Adrenal gland (tissue), 5 donors: ENCODE measurements around the gene FBXO33.

Experiments used
- POLR2A ChIP-seq, 2 donors: fragments of 450-650 bp; IDR thresholded peaks; one replicate each; pipeline ENCODE4 v1.6.1; 2017; ENCODE audit warnings: antibody characterized with exemption in 2 of 2, mild to moderate bottlenecking in 2 of 2, moderate library complexity in 1 of 2
- TF ChIP-seq, protein P1 (sequence below), 6 experiments: fragments of 450-650 bp in 4 of 6; fragments of 200-600 bp in 2 of 6; sonication (generic) in 1 of 6; IDR thresholded peaks; 1 replicate in 5 of 6; 2 replicates in 1 of 6; pipeline versions ENCODE4 v1.5.1 to v1.8.0; 2016 to 2021; ENCODE audit warnings: antibody characterized with exemption in 6 of 6, mild to moderate bottlenecking in 2 of 6, moderate library complexity in 1 of 6
- donor health status: DM: no; HTN: no; CAD: no.

DNA sequence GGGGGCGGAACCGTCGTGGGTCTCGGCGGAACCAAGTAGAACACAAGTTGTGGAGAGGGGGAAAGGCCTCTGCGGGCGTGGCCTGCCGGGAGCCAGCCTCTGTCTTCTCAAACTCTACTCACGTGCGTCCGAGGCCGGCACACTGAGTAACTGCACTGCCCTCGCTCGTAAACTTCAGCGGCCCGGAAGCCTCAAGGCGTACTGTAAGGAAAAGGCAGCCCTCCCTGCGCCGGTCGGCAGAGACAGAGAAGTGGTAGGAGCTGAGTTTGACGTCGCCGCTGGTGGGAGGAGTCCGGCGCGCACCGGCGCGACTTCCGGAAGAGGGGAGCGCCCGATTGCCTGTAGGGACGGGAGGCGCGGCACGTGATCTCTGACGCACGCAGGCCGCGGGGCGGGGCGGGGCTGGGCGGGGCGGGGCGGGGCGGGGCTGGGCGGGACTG, at the start of gene FBXO33:
- TF ChIP-seq POLR2A (IDR thresholded peaks at IDR 0.05), result no peak
- TF ChIP-seq, protein P1, sequence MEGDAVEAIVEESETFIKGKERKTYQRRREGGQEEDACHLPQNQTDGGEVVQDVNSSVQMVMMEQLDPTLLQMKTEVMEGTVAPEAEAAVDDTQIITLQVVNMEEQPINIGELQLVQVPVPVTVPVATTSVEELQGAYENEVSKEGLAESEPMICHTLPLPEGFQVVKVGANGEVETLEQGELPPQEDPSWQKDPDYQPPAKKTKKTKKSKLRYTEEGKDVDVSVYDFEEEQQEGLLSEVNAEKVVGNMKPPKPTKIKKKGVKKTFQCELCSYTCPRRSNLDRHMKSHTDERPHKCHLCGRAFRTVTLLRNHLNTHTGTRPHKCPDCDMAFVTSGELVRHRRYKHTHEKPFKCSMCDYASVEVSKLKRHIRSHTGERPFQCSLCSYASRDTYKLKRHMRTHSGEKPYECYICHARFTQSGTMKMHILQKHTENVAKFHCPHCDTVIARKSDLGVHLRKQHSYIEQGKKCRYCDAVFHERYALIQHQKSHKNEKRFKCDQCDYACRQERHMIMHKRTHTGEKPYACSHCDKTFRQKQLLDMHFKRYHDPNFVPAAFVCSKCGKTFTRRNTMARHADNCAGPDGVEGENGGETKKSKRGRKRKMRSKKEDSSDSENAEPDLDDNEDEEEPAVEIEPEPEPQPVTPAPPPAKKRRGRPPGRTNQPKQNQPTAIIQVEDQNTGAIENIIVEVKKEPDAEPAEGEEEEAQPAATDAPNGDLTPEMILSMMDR (IDR thresholded peaks at IDR 0.05), result no peak
